ENCODE measurements around the gene PAM.
"Not testable (repeated sequence)": the region's sequence is repeated elsewhere in the genome, so short reads cannot be mapped to it uniquely, and the experiment has no call there.

PAM gene

DNA sequence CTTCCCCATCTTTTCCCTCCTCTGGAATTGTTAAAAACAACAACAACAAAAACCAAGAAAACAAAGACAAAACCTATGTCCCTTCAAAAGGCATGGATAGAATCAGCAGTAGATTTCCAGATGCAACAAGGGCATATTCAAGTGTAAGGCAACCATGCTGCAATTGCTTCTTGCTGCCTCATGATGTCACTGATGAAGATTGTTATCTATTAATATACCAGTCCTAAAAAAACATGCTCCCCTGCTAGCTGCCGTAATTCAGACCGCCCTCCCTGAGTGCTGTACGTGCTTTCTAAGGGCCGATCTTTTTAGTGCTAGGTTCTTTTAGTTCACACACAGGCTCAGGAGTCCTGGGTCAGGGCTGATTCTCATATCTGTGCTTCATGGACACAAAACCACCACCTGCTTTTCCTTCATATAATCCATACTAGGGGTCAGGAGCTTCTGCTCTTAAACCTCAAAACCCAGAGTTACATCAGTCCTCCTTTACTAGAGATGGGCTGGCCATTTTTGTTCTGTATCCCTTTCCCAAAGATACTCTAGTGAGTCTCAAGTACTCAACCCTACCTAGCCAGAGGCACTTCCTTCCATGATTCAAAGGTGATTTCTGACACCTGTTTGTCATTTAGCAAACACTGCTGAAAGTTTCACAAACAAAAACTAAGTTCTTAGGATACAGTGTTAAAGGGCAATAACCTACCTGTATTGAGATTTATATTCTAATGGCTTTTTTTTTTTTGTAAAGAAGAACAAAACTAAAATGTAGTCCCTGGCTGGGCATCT is 282.8 kb downstream of the PAM start:
- CTCF ChIA-PET = interaction anchor here (1.7 kb wide), 1 partner anchor 356 kb away, joined by 4 read pairs; no protein-coding TSS in a partner anchor
- no peaks in the 10 kb centered on the region for H3K36me3 Mint-ChIP-seq
- H3K4me3 Mint-ChIP-seq = no peak overlapping the region
- no peak for DNase-seq
- no peak overlapping the region for H3K27ac Mint-ChIP-seq
- peaks cover 6% of the 10 kb centered on the region for H3K27me3 Mint-ChIP-seq
- H3K9me3 Mint-ChIP-seq = no peaks in the 10 kb centered on the region
- H3K4me1 Mint-ChIP-seq = peaks cover 5% of the 10 kb centered on the region

DNA sequence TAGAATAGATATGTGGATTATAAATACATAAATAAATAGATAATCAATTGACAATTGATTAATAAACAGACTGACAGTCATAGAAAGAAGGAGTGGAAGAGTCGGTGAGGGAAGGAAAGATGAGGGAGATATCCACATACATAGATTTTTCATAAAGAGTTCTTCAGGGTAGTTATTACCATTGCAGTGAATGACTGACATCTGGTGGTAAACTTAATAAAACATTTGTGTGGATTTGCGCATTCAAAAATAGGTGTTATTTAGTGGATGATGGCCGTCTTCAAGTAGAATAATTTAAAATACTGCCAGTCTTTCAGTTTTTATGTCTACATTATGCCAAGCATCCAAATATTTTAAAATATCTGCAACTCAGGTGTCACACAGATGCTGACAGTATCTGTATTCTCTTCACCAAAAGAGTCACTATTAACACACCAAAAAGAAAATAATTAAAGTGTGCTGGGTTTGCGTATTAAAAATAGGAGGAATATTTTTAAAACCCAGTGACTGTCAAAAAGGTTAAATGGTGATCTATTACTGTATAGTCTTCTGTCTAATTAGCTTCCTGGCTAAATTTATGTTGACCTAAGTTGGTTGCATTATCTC is 286.1 kb downstream of the PAM start:
- H3K36me3 Mint-ChIP-seq = no peaks in the 10 kb centered on the region
- CTCF ChIA-PET = interaction anchor here (0.7 to 1.8 kb wide), 3 partner anchors 98 to 359 kb away, joined by 3 to 8 read pairs (median 3); no protein-coding TSS in a partner anchor
- peaks cover 5% of the 10 kb centered on the region for H3K4me1 Mint-ChIP-seq
- no peak overlapping the region for H3K4me3 Mint-ChIP-seq
- peaks cover 6% of the 10 kb centered on the region for H3K27me3 Mint-ChIP-seq
- H3K27ac Mint-ChIP-seq = no peak overlapping the region
- H3K9me3 Mint-ChIP-seq = no peaks in the 10 kb centered on the region
- no peak for DNase-seq

DNA sequence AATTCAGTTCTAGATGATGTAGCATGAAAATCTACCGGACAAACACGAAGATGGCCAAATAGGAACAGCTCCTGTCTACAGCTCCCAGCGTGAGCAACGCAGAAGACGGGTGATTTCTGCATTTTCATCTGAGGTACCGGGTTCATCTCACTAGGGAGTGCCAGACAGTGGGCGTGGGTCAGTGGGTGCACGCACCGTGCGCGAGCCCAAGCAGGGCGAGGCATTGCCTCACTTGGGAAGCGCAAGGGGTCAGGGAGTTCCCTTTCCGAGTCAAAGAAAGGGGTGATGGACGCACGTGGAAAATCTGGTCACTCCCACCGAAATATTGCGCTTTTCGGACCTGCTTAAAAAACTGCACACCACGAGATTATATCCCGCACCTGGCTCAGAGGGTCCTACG is 291.6 kb downstream of the PAM start:
- H3K36me3 Mint-ChIP-seq, H3K4me1 Mint-ChIP-seq, H3K27ac Mint-ChIP-seq, CTCF ChIA-PET, H3K4me3 Mint-ChIP-seq, H3K27me3 Mint-ChIP-seq, DNase-seq, H3K9me3 Mint-ChIP-seq: not testable (repeated sequence)

DNA sequence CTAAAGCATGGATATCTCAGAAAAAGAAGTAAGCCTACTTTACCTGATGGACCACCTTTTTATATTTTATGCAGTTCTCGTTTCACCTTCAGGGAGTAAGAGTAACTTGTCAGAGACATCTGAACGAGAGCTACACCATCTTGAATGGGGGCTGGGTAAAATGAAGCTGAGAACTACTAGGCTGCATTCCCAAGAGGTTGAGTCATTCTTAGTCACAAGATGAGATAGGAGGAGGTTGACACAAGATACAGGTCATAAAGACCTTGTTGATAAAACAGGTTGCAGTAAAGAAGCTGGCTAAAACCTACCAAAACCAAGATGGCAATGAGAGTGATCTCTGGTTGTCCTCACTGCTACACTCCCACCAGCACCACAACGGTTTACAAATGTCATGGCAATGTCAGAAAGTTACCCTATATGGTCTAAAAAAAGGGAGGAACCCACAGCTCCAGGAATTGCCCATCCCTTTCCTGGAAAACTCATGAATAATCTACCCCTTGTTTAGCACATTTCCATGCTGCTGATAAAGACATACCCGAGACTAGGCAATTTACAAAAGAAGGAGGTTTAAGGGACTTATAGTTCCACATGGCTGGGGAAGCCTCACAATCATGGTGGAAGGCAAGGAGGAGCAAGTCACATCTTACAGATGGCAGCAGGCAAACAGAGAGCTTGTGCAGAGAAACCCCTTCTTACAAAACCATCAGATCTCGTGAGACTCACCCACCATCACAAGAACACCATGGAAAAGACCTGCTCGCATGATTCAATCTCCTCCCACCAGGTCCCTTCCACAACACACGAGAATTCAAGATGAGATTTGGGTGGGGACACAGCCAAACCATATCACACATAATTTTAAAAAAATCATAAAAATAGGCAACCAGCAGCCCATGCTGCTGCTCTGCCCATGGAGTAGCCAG is 302.4 kb downstream of the PAM start:
- Mint-ChIP-seq H3K36me3 (no peaks in the 10 kb centered on the region), H3K27me3 (peaks cover 7% of the 10 kb centered on the region), H3K4me3 (no peak overlapping the region), H3K9me3 (no peaks in the 10 kb centered on the region), H3K27ac (no peak overlapping the region), H3K4me1 (no peaks in the 10 kb centered on the region)
- DNase-seq = no peak
- CTCF ChIA-PET = no interaction called here

DNA sequence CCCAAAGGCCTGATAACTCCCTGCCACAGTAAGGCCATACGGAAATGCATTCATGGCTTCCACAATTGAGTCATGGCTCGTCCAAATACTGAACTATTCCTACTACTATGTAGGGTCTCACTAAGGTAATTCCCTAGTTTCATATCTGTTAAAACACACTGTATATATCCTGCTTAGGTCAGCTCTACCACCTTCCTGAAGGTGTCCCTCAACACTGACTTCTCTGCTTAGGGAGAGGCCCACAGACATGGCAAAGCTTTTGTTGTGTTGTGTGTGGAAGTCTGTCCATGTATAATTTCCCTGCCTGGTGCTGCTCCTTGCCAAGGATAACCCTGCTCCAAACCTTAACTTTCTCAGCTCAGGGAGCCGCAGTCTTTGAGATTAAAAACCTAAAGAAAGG is 304.4 kb downstream of the PAM start:
- Mint-ChIP-seq H3K27me3 (peaks cover 7% of the 10 kb centered on the region), H3K9me3 (no peaks in the 10 kb centered on the region), H3K36me3 (no peaks in the 10 kb centered on the region), H3K4me3 (no peak overlapping the region), H3K27ac (no peak overlapping the region), H3K4me1 (no peaks in the 10 kb centered on the region)
- CTCF ChIA-PET = no interaction called here
- DNase-seq = no peak

DNA sequence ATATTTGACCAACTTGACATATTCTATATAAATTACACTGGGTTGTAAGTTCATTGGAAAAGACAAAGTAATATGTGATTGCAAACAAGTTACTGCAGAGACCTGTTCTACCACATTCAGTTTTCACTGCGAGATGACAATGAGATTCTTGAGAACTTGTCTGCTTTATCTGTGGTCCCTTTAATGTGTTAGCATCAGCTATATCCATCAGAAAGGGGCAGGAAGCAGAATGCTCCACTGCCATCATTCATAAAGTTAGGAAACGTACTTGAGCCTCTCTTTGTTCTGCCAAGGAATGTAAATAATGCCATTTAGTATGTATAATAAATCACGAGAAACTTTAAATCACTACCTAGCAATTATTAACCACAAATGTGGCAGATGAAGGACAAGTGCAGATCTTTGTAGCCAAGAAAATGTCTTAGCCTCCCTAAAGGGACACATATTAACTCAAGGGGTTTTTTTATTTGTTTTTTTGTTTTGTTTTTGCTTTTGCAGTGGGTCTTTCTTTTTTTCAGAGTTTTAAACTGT is 305.4 kb downstream of the PAM start:
- no peaks in the 10 kb centered on the region for H3K9me3 Mint-ChIP-seq
- H3K27ac Mint-ChIP-seq = no peak overlapping the region
- H3K4me1 Mint-ChIP-seq = no peaks in the 10 kb centered on the region
- H3K36me3 Mint-ChIP-seq = no peaks in the 10 kb centered on the region
- no peak overlapping the region for H3K4me3 Mint-ChIP-seq
- no peak for DNase-seq
- CTCF ChIA-PET = no interaction called here
- peaks cover 7% of the 10 kb centered on the region for H3K27me3 Mint-ChIP-seq

DNA sequence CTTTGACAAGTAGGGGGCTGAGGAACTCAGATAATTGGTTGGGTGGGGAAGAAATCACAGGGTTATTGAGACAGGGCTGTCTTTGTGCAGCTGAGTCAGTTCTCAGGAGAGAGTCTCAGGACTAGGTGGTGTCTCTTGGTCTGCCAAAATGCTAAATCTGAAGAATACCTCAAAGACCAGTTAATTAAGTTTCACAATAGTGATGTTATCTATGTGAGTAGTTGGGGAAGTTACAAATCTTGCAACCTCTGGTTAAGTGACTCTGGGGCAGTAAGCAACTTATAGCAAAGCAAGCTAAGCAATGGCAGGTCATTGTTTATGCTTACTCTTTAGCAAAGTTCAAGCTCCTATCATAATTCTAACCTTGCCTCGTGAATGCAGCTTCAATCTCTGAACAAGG is 311.2 kb downstream of the PAM start:
- Mint-ChIP-seq H3K4me3 (no peak overlapping the region), H3K4me1 (no peaks in the 10 kb centered on the region), H3K9me3 (no peaks in the 10 kb centered on the region), H3K27me3 (peaks cover 3% of the 10 kb centered on the region), H3K36me3 (no peaks in the 10 kb centered on the region), H3K27ac (no peak overlapping the region)
- CTCF ChIA-PET = interaction anchor here (1.3 kb wide), 1 partner anchor 74 kb away, joined by 6 read pairs; no protein-coding TSS in a partner anchor
- no peak for DNase-seq

DNA sequence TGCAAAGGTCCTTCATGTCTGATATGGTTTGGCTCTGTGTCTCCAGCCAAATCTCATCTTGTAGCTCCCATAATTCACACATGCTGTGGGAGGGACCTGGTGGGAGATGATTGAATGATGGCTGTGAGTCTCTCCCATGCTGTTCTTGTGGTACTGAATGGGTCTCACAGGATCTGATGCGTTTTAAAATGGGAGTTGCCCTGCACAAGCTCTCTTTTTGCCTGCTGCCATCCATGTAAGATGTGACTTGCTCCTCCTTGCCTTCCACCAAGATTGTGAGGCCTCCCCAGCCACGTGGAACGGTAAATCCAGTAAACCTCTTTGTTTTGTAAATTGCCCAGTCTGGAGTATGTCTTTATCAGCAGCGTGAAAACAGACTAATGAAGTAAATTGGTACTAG is 318.4 kb downstream of the PAM start:
- peaks cover 30% of the 10 kb centered on the region for H3K9me3 Mint-ChIP-seq
- H3K4me1 Mint-ChIP-seq, H3K27ac Mint-ChIP-seq, H3K4me3 Mint-ChIP-seq, CTCF ChIA-PET, H3K27me3 Mint-ChIP-seq, H3K36me3 Mint-ChIP-seq, DNase-seq: not testable (repeated sequence)

DNA sequence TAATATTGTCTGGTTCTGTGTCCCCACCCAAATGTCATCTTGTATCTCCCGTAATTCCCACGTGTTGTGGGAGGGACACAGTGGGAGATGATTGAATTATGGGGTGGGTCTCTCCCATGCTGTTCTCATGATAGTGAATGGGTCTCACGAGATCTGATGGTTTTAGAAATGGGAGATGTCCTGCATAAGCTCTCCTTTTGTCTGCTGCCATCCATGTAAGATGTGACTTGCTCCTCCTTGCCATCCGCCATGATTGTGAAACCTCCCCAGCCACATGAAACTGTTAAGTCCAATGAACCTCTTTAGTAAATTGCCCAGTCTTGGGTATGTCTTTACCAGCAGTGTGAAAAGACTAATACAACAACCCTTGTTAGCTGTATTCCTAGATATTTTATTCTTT is 320.3 kb downstream of the PAM start:
- Mint-ChIP-seq H3K4me1 (no peaks in the 10 kb centered on the region), H3K27me3 (peaks cover 3% of the 10 kb centered on the region), H3K9me3 (peaks cover 36% of the 10 kb centered on the region), H3K36me3 (no peaks in the 10 kb centered on the region), H3K4me3 (no peak overlapping the region), H3K27ac (no peak overlapping the region)
- DNase-seq = no peak
- CTCF ChIA-PET = no interaction called here

All from activated naive CD4-positive, alpha-beta T cell treated with anti-CD3 and anti-CD28 coated beads, Interleukin-2, amount 10 ng/mL, durations not matched to agents 7 days and 5 days (primary cell).